Breast epithelium (tissue), 4 donors: Measurements from ENCODE around the gene SYNDIG1. TPM values are rescaled to one million over a fixed set of nuclear protein-coding genes. Genes with fewer than 3 reads are reported as not detected.

Experiments
- DNase-seq, 2 donors: peaks; one replicate each; pipeline ENCODE4 v3.0.0-alpha.2; 2019; ENCODE audit warnings: low spot score in 2 of 2
- H3K27ac ChIP-seq, 2 donors: fragments of 200-600 bp; sonication (generic) in 1 of 2; one replicate each; pipeline ENCODE4 v1.5.1; 2016 to 2019; ENCODE audit warnings: mild to moderate bottlenecking in 1 of 2
- H3K27me3 ChIP-seq, 2 donors: fragments of 200-600 bp; sonication (generic) in 1 of 2; one replicate each; pipeline versions ENCODE4 v1.5.1 to v1.6.0; 2017 to 2019; ENCODE audit warnings: control low read depth in 1 of 2, mild to moderate bottlenecking in 1 of 2
- H3K36me3 ChIP-seq: fragments of 200-600 bp; one replicate; pipeline ENCODE4 v1.5.1; 2019
- H3K4me1 ChIP-seq, 2 donors: fragments of 200-600 bp; sonication (generic); one replicate each; pipeline ENCODE4 v1.5.1; 2016 to 2019; ENCODE audit warnings: control low read depth in 1 of 2
- H3K4me3 ChIP-seq, 3 donors: fragments of 200-600 bp; sonication (generic); 1 replicate in 2 of 3; 2 replicates in 1 of 3; pipeline ENCODE4 v1.5.1; 2016 to 2019; ENCODE audit warnings: mild to moderate bottlenecking in 3 of 3, moderate library complexity in 2 of 3
- H3K9me3 ChIP-seq, 2 donors: fragments of 200-600 bp; sonication (generic) in 1 of 2; one replicate each; pipeline ENCODE4 v1.5.1; 2016 to 2019; ENCODE audit warnings: control low read depth in 1 of 2
- POLR2A ChIP-seq: fragments of 450-650 bp; IDR thresholded peaks from one replicate; pipeline ENCODE4 v1.6.1; 2016; ENCODE audit warnings: antibody characterized with exemption, mild to moderate bottlenecking, moderate library complexity
- POLR2AphosphoS5 ChIP-seq, 3 donors: sonication (generic); formaldehyde crosslinking; IDR thresholded peaks; one replicate each; pipeline ENCODE4 v1.6.1; 2017; ENCODE audit warnings: antibody characterized with exemption in 3 of 3
- intact Hi-C: fragments of 100-400 bp; cut with DNase I; formaldehyde crosslinking; loops from one replicate; pipeline ENCODE4 v1.15.1; 2023; ENCODE audit warnings: low total_unique reads
- total RNA-seq, 3 donors: library from RNA; depleted of rRNA; stranded (reverse); fragments of >200 nt; gene quantifications; one replicate each; pipeline ENCODE4 v1.1.0, GENCODE V29; 2016
- TF ChIP-seq, protein P1 (sequence below), 3 donors: fragments of 450-650 bp; IDR thresholded peaks; one replicate each; pipeline ENCODE4 v1.5.1; 2016 to 2017; ENCODE audit warnings: antibody characterized with exemption in 3 of 3, mild to moderate bottlenecking in 3 of 3, moderate library complexity in 3 of 3

Gene SYNDIG1
- total RNA-seq, 3 donors from 2014 or later = under 0.01 to 0.48 (median 0.15) TPM

DNA sequence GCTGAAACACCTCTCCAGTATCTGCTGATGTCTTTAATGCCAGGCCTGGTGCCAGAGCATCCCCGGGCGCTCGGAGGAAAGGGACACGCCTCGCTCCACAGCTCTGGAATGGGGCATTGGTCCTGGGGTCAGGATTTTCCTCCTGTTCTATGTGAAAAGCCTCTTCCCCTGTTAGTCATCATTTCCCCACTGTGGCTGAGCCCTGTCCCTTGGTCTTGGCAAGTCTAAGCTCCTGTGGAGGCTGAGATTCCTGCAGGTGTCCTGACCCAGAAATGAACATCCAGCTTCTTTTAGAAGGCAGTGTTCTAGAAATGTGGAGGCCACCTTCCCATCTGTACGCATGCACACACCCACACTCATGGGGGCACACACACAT, 19.4 kb downstream of the SYNDIG1 start:
- no peak for DNase-seq
- H3K27ac ChIP-seq = no peak overlapping the region
- no peaks in the 10 kb centered on the region for H3K9me3 ChIP-seq
- no peaks in the 10 kb centered on the region for H3K4me1 ChIP-seq
- H3K27me3 ChIP-seq = peaks cover 0 to 3% of the 10 kb centered on the region in 2 donors
- intact Hi-C loops = no loop called here
- no peak overlapping the region for H3K4me3 ChIP-seq
- TF ChIP-seq POLR2AphosphoS5 (IDR thresholded peaks at IDR 0.05) = no peak
- TF ChIP-seq POLR2A = no peak
- TF ChIP-seq, protein P1, sequence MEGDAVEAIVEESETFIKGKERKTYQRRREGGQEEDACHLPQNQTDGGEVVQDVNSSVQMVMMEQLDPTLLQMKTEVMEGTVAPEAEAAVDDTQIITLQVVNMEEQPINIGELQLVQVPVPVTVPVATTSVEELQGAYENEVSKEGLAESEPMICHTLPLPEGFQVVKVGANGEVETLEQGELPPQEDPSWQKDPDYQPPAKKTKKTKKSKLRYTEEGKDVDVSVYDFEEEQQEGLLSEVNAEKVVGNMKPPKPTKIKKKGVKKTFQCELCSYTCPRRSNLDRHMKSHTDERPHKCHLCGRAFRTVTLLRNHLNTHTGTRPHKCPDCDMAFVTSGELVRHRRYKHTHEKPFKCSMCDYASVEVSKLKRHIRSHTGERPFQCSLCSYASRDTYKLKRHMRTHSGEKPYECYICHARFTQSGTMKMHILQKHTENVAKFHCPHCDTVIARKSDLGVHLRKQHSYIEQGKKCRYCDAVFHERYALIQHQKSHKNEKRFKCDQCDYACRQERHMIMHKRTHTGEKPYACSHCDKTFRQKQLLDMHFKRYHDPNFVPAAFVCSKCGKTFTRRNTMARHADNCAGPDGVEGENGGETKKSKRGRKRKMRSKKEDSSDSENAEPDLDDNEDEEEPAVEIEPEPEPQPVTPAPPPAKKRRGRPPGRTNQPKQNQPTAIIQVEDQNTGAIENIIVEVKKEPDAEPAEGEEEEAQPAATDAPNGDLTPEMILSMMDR (IDR thresholded peaks at IDR 0.05) = no peak
- no peaks in the 10 kb centered on the region for H3K36me3 ChIP-seq

- DNase-seq = no peak
- intact Hi-C loops = no loop called here
Measured at GRCh38 chr20:24489193-24489592, 19.8 kb downstream of the SYNDIG1 start.

DNA sequence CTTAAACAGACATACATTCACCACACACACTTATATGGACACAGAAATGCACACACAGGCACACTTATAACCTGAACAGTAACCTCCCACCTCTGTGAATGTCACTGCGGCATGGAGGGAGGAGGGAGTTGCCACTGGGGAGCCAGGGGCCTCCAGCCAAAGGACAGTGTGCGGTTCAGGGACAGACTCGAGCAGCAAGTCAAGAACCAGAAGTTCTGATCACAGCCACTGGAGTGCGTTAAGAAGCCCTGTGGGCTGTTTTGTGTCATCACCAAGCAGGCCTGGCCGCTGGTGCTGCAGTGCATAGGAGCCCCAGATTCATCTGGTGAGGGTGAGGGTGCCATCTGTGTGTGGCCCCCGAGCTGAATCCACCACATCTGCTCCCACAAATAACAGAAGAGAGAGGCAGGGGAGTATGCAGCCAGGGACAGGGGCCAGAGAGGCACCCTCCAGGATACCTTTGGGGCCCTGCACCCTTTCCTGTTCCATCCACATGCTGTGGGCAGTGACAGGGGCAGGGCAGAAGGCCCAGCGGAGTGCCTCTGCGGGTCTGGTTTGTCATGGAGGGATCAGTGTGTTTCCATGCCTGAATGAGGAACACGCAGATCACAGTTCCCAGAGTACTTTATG, 20.3 kb downstream of the SYNDIG1 start:
- H3K27ac ChIP-seq = no peak overlapping the region
- no peaks in the 10 kb centered on the region for H3K4me1 ChIP-seq
- no peaks in the 10 kb centered on the region for H3K9me3 ChIP-seq
- no peak overlapping the region for H3K4me3 ChIP-seq
- peaks cover 0 to 3% of the 10 kb centered on the region in 2 donors for H3K27me3 ChIP-seq
- intact Hi-C loops = no loop called here
- no peak for DNase-seq
- H3K36me3 ChIP-seq = no peaks in the 10 kb centered on the region
- TF ChIP-seq POLR2A (no peak), POLR2AphosphoS5 (IDR thresholded peaks at IDR 0.05) (no peak)
- TF ChIP-seq, protein P1 (IDR thresholded peaks at IDR 0.05) = no peak

More at GRCh38 chr20:24489193-24489592, 19.8 kb downstream of the SYNDIG1 start:
- Histone ChIP-seq H3K4me1 (no peaks in the 10 kb centered on the region), H3K27ac (no peak overlapping the region), H3K27me3 (peaks cover 0 to 3% of the 10 kb centered on the region in 2 donors), H3K9me3 (no peaks in the 10 kb centered on the region), H3K36me3 (no peaks in the 10 kb centered on the region), H3K4me3 (no peak overlapping the region)
- TF ChIP-seq, protein P1 (IDR thresholded peaks at IDR 0.05) = no peak
- TF ChIP-seq POLR2A = no peak
- TF ChIP-seq POLR2AphosphoS5 (IDR thresholded peaks at IDR 0.05) = no peak

- intact Hi-C loops = no loop called here
- no peak for DNase-seq
Measured at GRCh38 chr20:24490598-24490997, 21.2 kb downstream of the SYNDIG1 start.

More at GRCh38 chr20:24490598-24490997, 21.2 kb downstream of the SYNDIG1 start:
- no peak for TF ChIP-seq POLR2AphosphoS5 (IDR thresholded peaks at IDR 0.05)
- TF ChIP-seq, protein P1 (IDR thresholded peaks at IDR 0.05) = no peak
- TF ChIP-seq POLR2A = no peak
- H3K36me3 ChIP-seq = no peaks in the 10 kb centered on the region
- no peaks in the 10 kb centered on the region for H3K4me1 ChIP-seq
- peaks cover 0 to 3% of the 10 kb centered on the region in 2 donors for H3K27me3 ChIP-seq
- H3K4me3 ChIP-seq = no peak overlapping the region
- H3K9me3 ChIP-seq = no peaks in the 10 kb centered on the region
- H3K27ac ChIP-seq = no peak overlapping the region
